DMS53 (cell line): Measurements from ENCODE around the gene UQCRC2.
A peak's percentile ranks its signal among the peaks of the same experiment; 100 is the strongest.
"Not testable (repeated sequence)": the region's sequence is repeated elsewhere in the genome, so short reads cannot be mapped to it uniquely, and the experiment has no call there.

Experiments
- DNase-seq: peaks from one replicate; lab custom pipeline; 2025; lab: John Stamatoyannopoulos, UW

Gene UQCRC2

GRCh38 chr16:21952793-21953540 is at the start of gene UQCRC2:
Gene UQCRC2 (plus strand): TSS chr16:21953361. CDS start chr16:21953424, 63 bp downstream.
- peak; percentile 96 for DNase-seq

- DNase-seq = not testable (repeated sequence)
Measured at GRCh38 chr16:21932650-21933049, 20.5 kb upstream of the UQCRC2 start.

- not testable (repeated sequence) for DNase-seq
Measured at GRCh38 chr16:21933316-21933715, 19.8 kb upstream of the UQCRC2 start.

GRCh38 chr16:21933790-21934189 is 19.4 kb upstream of the UQCRC2 start:
- not testable (repeated sequence) for DNase-seq

GRCh38 chr16:21936216-21936615 is 16.9 kb upstream of the UQCRC2 start:
- not testable (repeated sequence) for DNase-seq

GRCh38 chr16:21937336-21937829 is 15.8 kb upstream of the UQCRC2 start:
- peak; percentile 51 for DNase-seq

- DNase-seq = no peak
Measured at GRCh38 chr16:21940570-21940969, 12.6 kb upstream of the UQCRC2 start.

- no peak for DNase-seq
Measured at GRCh38 chr16:21943571-21943970, 9.6 kb upstream of the UQCRC2 start.

GRCh38 chr16:21946889-21947635 is 6.1 kb upstream of the UQCRC2 start:
- DNase-seq = peak; percentile 26

GRCh38 chr16:21949713-21950260 is 3.4 kb upstream of the UQCRC2 start:
- DNase-seq = no peak

- peak; percentile 25 for DNase-seq
Measured at GRCh38 chr16:21950782-21951521, 2.2 kb upstream of the UQCRC2 start.

- peak; percentile 80 for DNase-seq
Measured at GRCh38 chr16:21952040-21952792, 945 bp upstream of the UQCRC2 start.

- DNase-seq = no peak
Measured at GRCh38 chr16:21953541-21953902, 361 bp downstream of the UQCRC2 start.

- DNase-seq = no peak
Measured at GRCh38 chr16:21957714-21958346, 4.7 kb downstream of the UQCRC2 start.

GRCh38 chr16:21959050-21959449 is 5.9 kb downstream of the UQCRC2 start:
- DNase-seq = no peak

- no peak for DNase-seq
Measured at GRCh38 chr16:21962475-21962874, 9.3 kb downstream of the UQCRC2 start.

GRCh38 chr16:21963887-21964286 is 10.7 kb downstream of the UQCRC2 start:
- DNase-seq = no peak

- no peak for DNase-seq
Measured at GRCh38 chr16:21964353-21964752, 11.2 kb downstream of the UQCRC2 start.

GRCh38 chr16:21971856-21972255 is 18.7 kb downstream of the UQCRC2 start:
- DNase-seq = no peak

- DNase-seq = no peak
Measured at GRCh38 chr16:21973945-21974344, 20.8 kb downstream of the UQCRC2 start.

- no peak for DNase-seq
Measured at GRCh38 chr16:21980032-21980431, 26.9 kb downstream of the UQCRC2 start.
